HFFc6 (cell line): ENCODE data around the gene ZNF467. TPM values are rescaled to one million over a fixed set of nuclear protein-coding genes. Genes with fewer than 3 reads are reported as not detected.

Experiments
- DNase-seq: peaks from one replicate; pipeline ENCODE4 v3.0.0-alpha.2; 2018
- H3K27ac Mint-ChIP-seq: 2 replicates; pipeline ENCODE4 v1.8.0; 2020; ENCODE audit warnings: mild to moderate bottlenecking, mixed read lengths
- H3K27me3 Mint-ChIP-seq: 2 replicates; pipeline ENCODE4 v1.8.0; 2021; ENCODE audit warnings: mild to moderate bottlenecking, moderate library complexity, mixed read lengths; ENCODE audit not compliant: insufficient read depth
- H3K36me3 Mint-ChIP-seq: 2 replicates; pipeline ENCODE4 v1.8.0; 2021; ENCODE audit warnings: low read depth, mixed read lengths
- H3K4me1 Mint-ChIP-seq: 2 replicates; pipeline ENCODE4 v1.8.0; 2020; ENCODE audit warnings: low read depth, mixed read lengths
- H3K4me3 Mint-ChIP-seq: 2 replicates; pipeline ENCODE4 v1.8.0; 2020; ENCODE audit warnings: mild to moderate bottlenecking, moderate library complexity, mixed read lengths
- H3K9me3 Mint-ChIP-seq: 2 replicates; pipeline ENCODE4 v1.8.0; 2020; ENCODE audit warnings: mild to moderate bottlenecking, mixed read lengths
- CTCF ChIP-seq: fragments of 200-600 bp; sonication (generic); IDR thresholded peaks from 2 replicates; pipeline ENCODE4 v1.5.0; 2021; ENCODE audit warnings: antibody characterized with exemption, mild to moderate bottlenecking
- total RNA-seq, 6 experiments: library from RNA; stranded (reverse); fragmentation: NEBNext Ultra II Directional; extraction: Animal tissue kit (Norgen Biotek cat#: 25700); gene quantifications; 2 replicates in 1 of 6; 3 replicates in 5 of 6; pipeline ENCODE4 v1.2.3, GENCODE V29; 2021

ZNF467 gene
- total RNA-seq, 6 experiments from 2014 or later: 0.68 to 1.7 (median 1.0) TPM

GRCh38 chr7:149748076-149748874 lies 25.1 kb downstream of the ZNF467 start:
- DNase-seq: no peak
- H3K4me3 Mint-ChIP-seq: no peak overlapping the region

GRCh38 chr7:149743476-149744255 lies 29.7 kb downstream of the ZNF467 start:
- no peaks in the 10 kb centered on the region for H3K9me3 Mint-ChIP-seq
- no peak overlapping the region for H3K27ac Mint-ChIP-seq
- no peaks in the 10 kb centered on the region for H3K36me3 Mint-ChIP-seq
- no peak for DNase-seq
- peaks cover 12% of the 10 kb centered on the region for H3K4me1 Mint-ChIP-seq
- no peak for TF ChIP-seq CTCF
- no peak overlapping the region for H3K4me3 Mint-ChIP-seq
- H3K27me3 Mint-ChIP-seq: peaks cover 21% of the 10 kb centered on the region

More at GRCh38 chr7:149748076-149748874, 25.1 kb downstream of the ZNF467 start:
- H3K9me3 Mint-ChIP-seq: no peaks in the 10 kb centered on the region
- H3K27ac Mint-ChIP-seq: no peak overlapping the region
- no peaks in the 10 kb centered on the region for H3K36me3 Mint-ChIP-seq
- peaks cover 30% of the 10 kb centered on the region for H3K27me3 Mint-ChIP-seq
- no peak for TF ChIP-seq CTCF
- H3K4me1 Mint-ChIP-seq: no peaks in the 10 kb centered on the region

GRCh38 chr7:149742075-149742701 lies 31.2 kb downstream of the ZNF467 start:
- H3K27me3 Mint-ChIP-seq: peaks cover 16% of the 10 kb centered on the region
- no peaks in the 10 kb centered on the region for H3K36me3 Mint-ChIP-seq
- TF ChIP-seq CTCF: peak; percentile 91
- H3K27ac Mint-ChIP-seq: no peak overlapping the region
- peaks cover 12% of the 10 kb centered on the region for H3K4me1 Mint-ChIP-seq
- H3K9me3 Mint-ChIP-seq: no peaks in the 10 kb centered on the region
- peak overlapping the region; percentile 81 for H3K4me3 Mint-ChIP-seq
- peak; percentile 19 for DNase-seq

GRCh38 chr7:149741629-149742028 lies 31.8 kb downstream of the ZNF467 start:
- no peak for TF ChIP-seq CTCF
- peak; percentile 11 for DNase-seq
- Mint-ChIP-seq H3K4me1 (peaks cover 12% of the 10 kb centered on the region), H3K36me3 (no peaks in the 10 kb centered on the region), H3K4me3 (peak overlapping the region; percentile 81), H3K27ac (no peak overlapping the region), H3K27me3 (peaks cover 10% of the 10 kb centered on the region), H3K9me3 (no peaks in the 10 kb centered on the region)

- Mint-ChIP-seq H3K36me3 (no peaks in the 10 kb centered on the region), H3K27ac (no peak overlapping the region), H3K9me3 (no peaks in the 10 kb centered on the region), H3K27me3 (peaks cover 3% of the 10 kb centered on the region), H3K4me1 (peaks cover 2% of the 10 kb centered on the region), H3K4me3 (no peak overlapping the region)
- TF ChIP-seq CTCF: no peak
- DNase-seq: no peak
Measured at GRCh38 chr7:149736478-149737360, 36.7 kb downstream of the ZNF467 start.
